T-cell (primary cell): ENCODE data around the gene TMEM214. TPM values are rescaled to one million over a fixed set of nuclear protein-coding genes. Genes with fewer than 3 reads are reported as not detected.
A peak's percentile ranks its signal among the peaks of the same experiment; 100 is the strongest.

ENCODE experiments used
- ATAC-seq, 4 experiments: fragments of 200-7000 bp in 3 of 4; fragments of 150-1000 bp in 1 of 4; cut with Tn5 transposase; replicated peaks in 1 of 4; 1 replicate in 3 of 4; 2 replicates in 1 of 4; pipeline ENCODE4 v1.10.0; 2021; ENCODE audit warnings: moderate library complexity in 3 of 4, mild to moderate bottlenecking in 2 of 4, moderate number of reproducible peaks in 1 of 4
- CTCF ChIA-PET, 2 donors: fragments of 300-600 bp; sonication (Branson Sonifier 250); formaldehyde crosslinking; loops; one replicate each; lab custom pipeline; 2022; ENCODE audit warnings: antibody characterized with exemption in 2 of 2; lab: Charles Lee
- POLR2A ChIA-PET, 2 donors: fragments of 300-600 bp; sonication (Branson Sonifier 250); formaldehyde crosslinking; loops; one replicate each; lab custom pipeline; 2022; ENCODE audit warnings: antibody characterized with exemption in 2 of 2; lab: Charles Lee
- DNase-seq, 35 experiments: peaks; one replicate each; pipeline versions ENCODE4 v3.0.0 to v3.0.0-alpha.2; 2013 to 2023
- H3K27ac ChIP-seq: one replicate; pipeline ENCODE4 v1.5.1; 2013; ENCODE audit warnings: low read length
- H3K27me3 ChIP-seq, 2 experiments: replicated peaks in 1 of 2; 1 replicate in 1 of 2; 2 replicates in 1 of 2; pipeline versions ENCODE4 v1.6.1 to v1.7.0; 2013; ENCODE audit warnings: low read length in 1 of 2, mixed read lengths in 1 of 2; ENCODE audit not compliant: control insufficient read depth in 2 of 2, insufficient read depth in 2 of 2; ENCODE audit errors: extremely low read depth in 1 of 2
- H3K36me3 ChIP-seq, 2 donors: 1 replicate in 1 of 2; 2 replicates in 1 of 2; pipeline versions ENCODE4 v1.6.1 to v1.7.0; 2013; ENCODE audit warnings: low read length in 1 of 2; ENCODE audit not compliant: control insufficient read depth in 2 of 2, insufficient read depth in 1 of 2; ENCODE audit errors: extremely low read depth in 1 of 2
- H3K4me1 ChIP-seq, 2 experiments: 1 replicate in 1 of 2; 2 replicates in 1 of 2; pipeline versions ENCODE4 v1.6.1 to v1.7.0; 2013; ENCODE audit warnings: low read length in 2 of 2, mixed read lengths in 1 of 2; ENCODE audit not compliant: insufficient read depth in 2 of 2, control insufficient read depth in 1 of 2; ENCODE audit errors: extremely low read depth in 1 of 2
- H3K4me3 ChIP-seq, 2 donors: 1 replicate in 1 of 2; 2 replicates in 1 of 2; pipeline versions ENCODE4 v1.5.1 to v1.7.0; 2013; ENCODE audit warnings: mild to moderate bottlenecking in 2 of 2, low read length in 1 of 2, moderate library complexity in 1 of 2; ENCODE audit not compliant: control insufficient read depth in 1 of 2; ENCODE audit errors: extremely low read depth in 1 of 2
- H3K9me3 ChIP-seq: 2 replicates; pipeline ENCODE4 v1.7.0; 2013
- H3K27ac Mint-ChIP-seq, 2 donors: one replicate each; pipeline ENCODE4 v1.8.0; 2020 to 2021; ENCODE audit warnings: mild to moderate bottlenecking in 2 of 2, mixed read lengths in 2 of 2
- H3K27me3 Mint-ChIP-seq, 2 donors: one replicate each; pipeline ENCODE4 v1.8.0; 2021 to 2022; ENCODE audit warnings: mixed read lengths in 2 of 2
- H3K36me3 Mint-ChIP-seq: one replicate; pipeline ENCODE4 v1.8.0; 2021; ENCODE audit warnings: mixed read lengths
- H3K4me1 Mint-ChIP-seq, 3 donors: one replicate each; pipeline ENCODE4 v1.8.0; 2020 to 2022; ENCODE audit warnings: mixed read lengths in 3 of 3, mild to moderate bottlenecking in 1 of 3
- H3K4me3 Mint-ChIP-seq, 3 donors: one replicate each; pipeline ENCODE4 v1.8.0; 2020 to 2022; ENCODE audit warnings: mild to moderate bottlenecking in 3 of 3, mixed read lengths in 3 of 3, moderate library complexity in 3 of 3
- H3K9me3 Mint-ChIP-seq, 3 donors: one replicate each; pipeline ENCODE4 v1.8.0; 2020 to 2022; ENCODE audit warnings: mixed read lengths in 3 of 3
- WGBS: methylation state at CpG from one replicate; pipeline ENCODE4 v1.1.5; 2013; ENCODE audit warnings: missing lambda C conversion rate; ENCODE audit not compliant: insufficient coverage; 5-methylcytosine and 5-hydroxymethylcytosine counted together
- total RNA-seq, 35 experiments: library from RNA in 6 of 35; stranded (reverse) in 6 of 35; fragments of 120-200 nt in 1 of 35; gene quantifications; one replicate each; pipeline versions ENCODE4 v1.2.1 to v1.2.4 and lab custom pipeline; 2013 to 2026

The TMEM214 gene
- total RNA-seq, 5 donors from 2014 or later (not counting 1 experiment from before 2014, with no cell fraction given) = 37.6 to 84.5 (median 71.6) TPM

- POLR2A ChIA-PET = interaction anchor here in 1 of 2 donors (0.6 kb wide), 1 partner anchor 97 kb away, joined by 3 read pairs; no protein-coding TSS in a partner anchor
- no peak overlapping the region for H3K27ac ChIP-seq
- no peaks in the 10 kb centered on the region for H3K36me3 ChIP-seq
- no peak for DNase-seq
- Mint-ChIP-seq H3K36me3 (no peaks in the 10 kb centered on the region), H3K27ac (no peak overlapping the region), H3K9me3 (no peaks in the 10 kb centered on the region), H3K4me3 (no peak overlapping the region), H3K4me1 (peaks cover 3 to 6% (median 5%) of the 10 kb centered on the region in 3 donors), H3K27me3 (peaks cover 0 to 6% of the 10 kb centered on the region in 2 donors)
- H3K9me3 ChIP-seq = no peaks in the 10 kb centered on the region
- H3K4me1 ChIP-seq = no peaks in the 10 kb centered on the region
- 94% methylated on average over 6 of the region's 8 CpGs for WGBS
- H3K4me3 ChIP-seq = no peak overlapping the region
- CTCF ChIA-PET = interaction anchor here in 1 of 2 donors (2.9 kb wide), 1 partner anchor 53 kb away, joined by 28 read pairs; no protein-coding TSS in a partner anchor
- ATAC-seq = no peak
- peaks cover 0 to 4% of the 10 kb centered on the region in 2 experiments for H3K27me3 ChIP-seq
Observed at GRCh38 chr2:27014771-27015433, 17.9 kb upstream of the TMEM214 start.

GRCh38 chr2:27016801-27017325 is 15.9 kb upstream of the TMEM214 start:
- Mint-ChIP-seq H3K4me1 (no peaks in the 10 kb centered on the region), H3K27me3 (peaks cover 0 to 6% of the 10 kb centered on the region in 2 donors), H3K4me3 (no peak overlapping the region), H3K9me3 (no peaks in the 10 kb centered on the region), H3K36me3 (no peaks in the 10 kb centered on the region), H3K27ac (no peak overlapping the region)
- DNase-seq (peak in 26 of 35 experiments; percentile 10 to 64 (median 31)), ATAC-seq (peak in 2 of 4 experiments; percentile 37 to 51)
- Histone ChIP-seq H3K4me1 (no peaks in the 10 kb centered on the region), H3K36me3 (no peaks in the 10 kb centered on the region), H3K27ac (no peak overlapping the region), H3K9me3 (no peaks in the 10 kb centered on the region), H3K27me3 (peaks cover 0 to 4% of the 10 kb centered on the region in 2 experiments), H3K4me3 (no peak overlapping the region)
- ChIA-PET POLR2A (no interaction called here), CTCF (interaction anchor here (0.6 to 2.9 kb wide), 12 partner anchors 32 to 263 kb away, joined by 3 to 28 read pairs (median 4); no protein-coding TSS in a partner anchor)
- 40% methylated on average over 2 of the region's 3 CpGs for WGBS

- H3K9me3 Mint-ChIP-seq = no peaks in the 10 kb centered on the region
- CTCF ChIA-PET = interaction anchor here in 1 of 2 donors (1.7 to 2.9 kb wide), 2 partner anchors 49 to 56 kb away, joined by 5 to 28 read pairs; no protein-coding TSS in a partner anchor
- WGBS = 92% methylated on average over 3 of the region's 3 CpGs
- POLR2A ChIA-PET = no interaction called here
- no peaks in the 10 kb centered on the region for H3K27me3 Mint-ChIP-seq
- H3K27ac ChIP-seq = no peak overlapping the region
- no peaks in the 10 kb centered on the region for H3K4me1 Mint-ChIP-seq
- no peak overlapping the region for H3K4me3 Mint-ChIP-seq
- no peak overlapping the region for H3K27ac Mint-ChIP-seq
- H3K27me3 ChIP-seq = peaks cover 0 to 4% of the 10 kb centered on the region in 2 experiments
- no peaks in the 10 kb centered on the region for H3K36me3 ChIP-seq
- DNase-seq = no peak
- ATAC-seq = no peak
- H3K9me3 ChIP-seq = no peaks in the 10 kb centered on the region
- no peak overlapping the region for H3K4me3 ChIP-seq
- H3K36me3 Mint-ChIP-seq = no peaks in the 10 kb centered on the region
- no peaks in the 10 kb centered on the region for H3K4me1 ChIP-seq
Observed at GRCh38 chr2:27018142-27018541, 14.6 kb upstream of the TMEM214 start.

GRCh38 chr2:27019459-27019858 is 13.3 kb upstream of the TMEM214 start:
- CTCF ChIA-PET = no interaction called here
- no peak overlapping the region for H3K4me3 ChIP-seq
- Mint-ChIP-seq H3K36me3 (no peaks in the 10 kb centered on the region), H3K4me1 (no peaks in the 10 kb centered on the region), H3K27ac (no peak overlapping the region), H3K27me3 (no peaks in the 10 kb centered on the region), H3K4me3 (no peak overlapping the region), H3K9me3 (no peaks in the 10 kb centered on the region)
- peaks cover 0 to 9% of the 10 kb centered on the region in 2 donors for H3K36me3 ChIP-seq
- H3K27ac ChIP-seq = no peak overlapping the region
- POLR2A ChIA-PET = no interaction called here
- peaks cover 0 to 2% of the 10 kb centered on the region in 2 experiments for H3K27me3 ChIP-seq
- no peaks in the 10 kb centered on the region for H3K4me1 ChIP-seq
- H3K9me3 ChIP-seq = no peaks in the 10 kb centered on the region
- ATAC-seq (no peak), DNase-seq (no peak)
- WGBS = 93% methylated on average over 7 of the region's 9 CpGs

GRCh38 chr2:27019931-27020855 is 12.6 kb upstream of the TMEM214 start:
- no peaks in the 10 kb centered on the region for H3K9me3 ChIP-seq
- no peaks in the 10 kb centered on the region for H3K27me3 ChIP-seq
- peaks cover under 1 to 9% of the 10 kb centered on the region in 2 donors for H3K36me3 ChIP-seq
- H3K4me3 ChIP-seq = no peak overlapping the region
- H3K36me3 Mint-ChIP-seq = no peaks in the 10 kb centered on the region
- H3K4me3 Mint-ChIP-seq = no peak overlapping the region
- CTCF ChIA-PET = no interaction called here
- H3K4me1 Mint-ChIP-seq = no peaks in the 10 kb centered on the region
- 79% methylated on average over 4 of the region's 9 CpGs for WGBS
- H3K27ac Mint-ChIP-seq = no peak overlapping the region
- no peaks in the 10 kb centered on the region for H3K9me3 Mint-ChIP-seq
- ATAC-seq (no peak), DNase-seq (no peak)
- POLR2A ChIA-PET = no interaction called here
- no peaks in the 10 kb centered on the region for H3K4me1 ChIP-seq
- H3K27ac ChIP-seq = no peak overlapping the region
- H3K27me3 Mint-ChIP-seq = no peaks in the 10 kb centered on the region
